GM19455 (cell line): ENCODE results near the gene RABL3.
A peak's percentile ranks its signal among the peaks of the same experiment; 100 is the strongest.
"Not testable (repeated sequence)": the region's sequence is repeated elsewhere in the genome, so short reads cannot be mapped to it uniquely, and the experiment has no call there.

Experiments used
- ATAC-seq: cut with Tn5 transposase; IDR thresholded peaks from one replicate; pipeline ENCODE4 v1.9.1; 2021; ENCODE audit not compliant: unreplicated experiment

RABL3 gene

GRCh38 chr3:120742198-120742848 lies at the start of gene RABL3, which contains the start of gene GTF2E1:
RABL3 (minus strand) TSS chr3:120742516; CDS start chr3:120742507, 9 bp downstream.
GTF2E1 (plus strand) TSS chr3:120742744; CDS start chr3:120750553, 7,809 bp downstream.
- ATAC-seq = peak; percentile 99

GRCh38 chr3:120791913-120792312 lies 49.6 kb upstream of the RABL3 start:
- no peak for ATAC-seq

GRCh38 chr3:120791010-120791409 lies 48.7 kb upstream of the RABL3 start:
- no peak for ATAC-seq

- ATAC-seq = peak; percentile 71
Observed at GRCh38 chr3:120785832-120786231, 43.5 kb upstream of the RABL3 start.

- ATAC-seq = peak; percentile 91
Observed at GRCh38 chr3:120780977-120781376, 38.7 kb upstream of the RABL3 start.

GRCh38 chr3:120778776-120779175 lies 36.5 kb upstream of the RABL3 start:
- ATAC-seq = no peak

- ATAC-seq = no peak
Observed at GRCh38 chr3:120775411-120775810, 33.1 kb upstream of the RABL3 start.

- no peak for ATAC-seq
Observed at GRCh38 chr3:120773932-120774331, 31.6 kb upstream of the RABL3 start.

GRCh38 chr3:120772081-120772480 lies 29.8 kb upstream of the RABL3 start:
- ATAC-seq = no peak

- no peak for ATAC-seq
Observed at GRCh38 chr3:120770891-120771290, 28.6 kb upstream of the RABL3 start.

- no peak for ATAC-seq
Observed at GRCh38 chr3:120769436-120769835, 27.1 kb upstream of the RABL3 start.

- no peak for ATAC-seq
Observed at GRCh38 chr3:120767106-120767505, 24.8 kb upstream of the RABL3 start.

GRCh38 chr3:120766576-120766975 lies 24.3 kb upstream of the RABL3 start:
- no peak for ATAC-seq

- ATAC-seq = peak; percentile 75
Observed at GRCh38 chr3:120765830-120766493, 23.6 kb upstream of the RABL3 start.

GRCh38 chr3:120764206-120764605 lies 21.9 kb upstream of the RABL3 start:
- ATAC-seq = no peak

- ATAC-seq = no peak
Observed at GRCh38 chr3:120763601-120764000, 21.3 kb upstream of the RABL3 start.

- no peak for ATAC-seq
Observed at GRCh38 chr3:120762615-120763014, 20.3 kb upstream of the RABL3 start.

GRCh38 chr3:120758551-120758950 lies 16.2 kb upstream of the RABL3 start:
- ATAC-seq = not testable (repeated sequence)

GRCh38 chr3:120756061-120756460 lies 13.7 kb upstream of the RABL3 start:
- ATAC-seq = no peak

- ATAC-seq = no peak
Observed at GRCh38 chr3:120753810-120754209, 11.5 kb upstream of the RABL3 start.

- no peak for ATAC-seq
Observed at GRCh38 chr3:120752865-120753264, 10.5 kb upstream of the RABL3 start.

- ATAC-seq = no peak
Observed at GRCh38 chr3:120752230-120752629, 9.9 kb upstream of the RABL3 start.

GRCh38 chr3:120749843-120750242 lies 7.5 kb upstream of the RABL3 start:
- ATAC-seq = no peak
